A549 treated with AZD2906 at 1 μM for 4 hours (cell line): Measurements from ENCODE around the gene ZNF100. TPM values are rescaled to one million over a fixed set of nuclear protein-coding genes. Genes with fewer than 3 reads are reported as not detected.

Experiments used
- total RNA-seq: library from RNA; stranded (reverse); fragments of 200-300 nt; extraction: Qiagen RNA extraction; gene quantifications from 5 replicates; pipeline ENCODE4 v1.2.3, GENCODE V29; 2022

Gene ZNF100
- total RNA-seq, result not detected in 5 replicates

DNA sequence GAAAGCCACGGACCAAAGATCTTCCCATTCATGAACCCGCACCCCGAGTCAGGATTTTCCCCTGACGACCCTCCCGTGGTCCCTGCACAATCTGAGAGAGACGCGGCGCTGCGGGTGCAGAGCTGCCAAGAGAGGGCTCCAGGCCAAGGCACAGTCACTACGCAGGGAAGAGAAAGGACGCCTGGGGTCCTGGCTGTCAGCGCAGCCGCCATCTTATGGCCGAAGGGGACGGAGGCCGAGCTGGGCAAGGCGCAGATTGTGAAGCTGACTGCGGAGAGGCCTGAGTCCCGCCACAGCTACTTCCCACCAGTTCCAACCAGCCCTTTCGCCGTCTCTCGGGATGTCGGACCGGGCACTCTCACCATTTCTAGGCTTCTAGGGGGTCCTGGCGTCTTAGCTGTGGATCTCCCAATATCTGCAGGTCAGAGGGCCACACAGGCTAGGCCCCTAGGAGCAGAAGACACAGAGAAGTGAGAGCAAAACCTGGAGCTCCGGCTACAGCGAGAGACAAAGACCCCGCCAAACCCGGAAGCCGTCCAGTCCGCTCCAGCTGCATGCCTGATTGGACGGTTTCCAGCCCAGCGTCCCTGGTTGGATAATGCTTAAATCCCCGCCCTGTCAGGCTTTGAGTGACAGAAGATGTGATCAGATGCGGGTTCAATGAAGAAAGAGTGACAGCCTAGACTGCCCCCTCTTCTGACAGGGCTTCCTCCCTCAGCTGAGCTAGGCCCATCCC is at the start of gene ZNF100:
TSS of gene ZNF100 (minus strand) at position 515 of the 736 bp plus-strand sequence. CDS start at position 365, 150 bp downstream.

Other genes starting within 250 kb of the ZNF100 start
- gene ZNF43, start 68.6 kb upstream of the ZNF100 start, total RNA-seq, result 2.1 to 3.2 TPM (median 2.5 TPM) in 5 replicates
- not detected in 5 replicates for gene ZNF208, start 243.4 kb upstream of the ZNF100 start, total RNA-seq